GM11168 (cell line): Measurements from ENCODE around the gene CENPO.

ENCODE experiments used
- in situ Hi-C: fragments of 300-500 bp; cut with MboI; formaldehyde crosslinking; loops from one replicate; pipeline ENCODE4 v1.12.0; 2022; ENCODE audit warnings: low sequenced_read_pairs; ENCODE audit not compliant: unreplicated experiment

The CENPO gene

DNA sequence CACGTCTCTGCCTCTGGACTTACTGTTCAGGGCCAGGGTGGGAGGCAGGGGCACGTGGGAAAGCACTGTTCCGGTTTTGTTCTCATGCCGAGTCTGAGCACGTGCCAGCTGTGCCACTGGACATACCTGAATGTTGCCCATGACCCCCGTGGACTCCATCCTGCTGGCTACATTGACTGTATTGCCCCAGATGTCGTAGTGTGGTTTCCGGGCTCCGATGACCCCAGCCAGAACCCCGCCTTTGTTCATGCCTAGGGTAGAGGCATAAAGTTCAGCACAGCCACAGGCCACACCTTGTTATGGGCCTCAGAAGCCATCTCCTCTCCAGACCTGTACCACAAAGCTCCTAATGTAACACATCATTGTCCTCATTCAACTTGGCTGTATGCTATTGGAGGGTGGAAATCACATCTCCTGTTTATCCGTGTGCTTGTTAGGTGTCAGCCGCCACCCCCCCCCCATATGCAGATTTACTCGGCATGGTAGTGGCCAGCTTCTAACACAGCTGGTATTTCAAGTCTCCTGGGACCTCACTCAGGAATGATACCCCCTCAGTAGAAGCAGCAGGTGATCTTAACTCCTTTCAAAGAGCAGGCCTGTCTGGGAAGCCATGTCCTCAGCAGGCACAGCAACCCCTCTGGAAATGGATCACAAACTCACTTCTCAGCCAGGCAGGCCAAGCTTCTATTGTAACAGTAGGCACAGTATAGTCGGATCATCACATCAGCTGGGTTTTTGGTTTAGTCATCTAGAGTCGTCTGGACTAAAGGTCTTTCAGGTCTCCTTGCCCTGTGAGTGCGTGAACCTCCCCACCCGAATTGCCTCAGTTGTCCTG lies 27.6 kb downstream of the CENPO start:
- in situ Hi-C loops, result loop anchor here (5.0 kb wide), 1 partner anchor 209 kb away; no protein-coding TSS in a partner anchor

DNA sequence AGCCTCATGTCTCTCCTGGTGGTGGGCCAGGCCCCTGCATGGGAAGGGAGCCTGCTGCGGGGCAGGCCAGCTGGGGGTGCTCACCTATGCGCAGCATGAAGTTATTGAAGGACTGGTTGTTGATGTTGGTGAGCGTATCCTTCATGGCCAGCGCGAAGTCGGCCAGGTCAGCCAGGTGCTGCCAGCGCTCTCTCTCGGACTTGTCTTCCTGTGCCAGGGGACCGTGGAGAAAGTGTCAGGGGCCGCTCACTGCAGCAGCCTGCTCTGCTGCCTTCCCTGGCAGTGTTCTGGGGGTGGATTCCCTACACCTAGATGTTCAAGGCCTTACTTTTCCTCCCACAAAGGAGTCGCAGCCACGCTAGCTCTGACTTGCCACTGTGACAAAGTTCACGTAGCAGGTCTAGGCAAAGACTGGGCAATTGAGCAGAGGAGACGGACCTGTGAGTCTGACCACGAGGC lies 28.2 kb downstream of the CENPO start:
- in situ Hi-C loops, result loop anchor here (5.0 kb wide), 1 partner anchor 209 kb away; no protein-coding TSS in a partner anchor

DNA sequence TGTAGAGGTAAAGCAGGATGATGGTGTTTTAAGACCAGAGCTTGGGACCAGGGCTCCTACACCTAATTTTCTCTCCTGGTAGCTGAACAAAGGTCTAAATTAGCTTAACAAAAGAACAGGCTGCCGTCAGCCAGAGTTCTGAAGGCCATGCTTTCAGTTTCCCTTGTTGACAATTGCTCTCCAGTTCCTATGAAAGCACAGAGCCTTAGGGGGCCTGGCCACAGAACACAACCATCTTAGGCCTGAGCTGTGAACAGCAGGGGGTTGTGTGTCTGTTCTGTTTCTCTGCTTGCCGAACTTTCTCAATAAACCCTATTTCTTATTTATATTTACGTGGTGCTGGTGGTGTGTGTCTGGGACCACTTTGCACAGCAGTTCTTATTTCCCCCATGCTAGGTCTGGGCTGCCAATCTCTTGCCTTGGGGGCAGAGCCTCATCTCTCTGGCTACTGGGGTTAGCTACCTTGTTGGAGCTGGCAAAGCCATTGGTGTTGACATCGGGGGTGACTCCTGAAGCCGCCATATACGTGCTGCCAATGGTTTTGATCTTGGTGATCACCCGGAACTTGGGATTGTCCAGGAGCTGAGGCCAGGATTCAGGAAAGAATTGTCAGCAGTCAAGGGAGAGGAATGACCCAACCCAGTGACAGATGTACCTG lies 29.0 kb downstream of the CENPO start:
- in situ Hi-C loops, result loop anchor here (5.0 kb wide), 1 partner anchor 210 kb away; no protein-coding TSS in a partner anchor

DNA sequence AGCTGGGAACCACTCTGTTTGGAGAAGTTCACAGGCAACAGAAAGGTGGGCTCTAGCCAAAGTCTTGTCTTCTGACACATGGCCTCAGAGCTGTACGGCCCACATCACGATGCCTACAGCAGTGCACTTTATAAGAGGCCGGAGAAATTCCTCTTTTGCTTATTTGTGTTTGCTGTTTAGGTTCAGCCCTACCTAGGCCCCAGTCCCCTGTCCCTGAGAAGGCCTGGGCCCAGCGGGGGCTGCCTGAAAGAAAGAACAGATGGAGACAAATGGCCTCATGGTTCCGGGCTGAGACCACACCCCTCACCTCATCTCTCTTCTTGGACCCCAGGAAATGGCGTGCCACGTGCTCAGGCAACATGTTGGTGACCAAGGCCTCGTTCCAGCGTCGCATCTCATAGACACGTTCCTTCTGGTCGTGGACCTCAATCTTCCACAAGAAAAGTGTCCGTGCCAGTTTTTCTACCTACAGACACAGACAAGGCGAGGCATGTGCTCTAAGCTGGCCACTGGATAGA lies 30.9 kb downstream of the CENPO start:
- in situ Hi-C loops, result loop anchor here (5.0 kb wide), 1 partner anchor 212 kb away; no protein-coding TSS in a partner anchor

DNA sequence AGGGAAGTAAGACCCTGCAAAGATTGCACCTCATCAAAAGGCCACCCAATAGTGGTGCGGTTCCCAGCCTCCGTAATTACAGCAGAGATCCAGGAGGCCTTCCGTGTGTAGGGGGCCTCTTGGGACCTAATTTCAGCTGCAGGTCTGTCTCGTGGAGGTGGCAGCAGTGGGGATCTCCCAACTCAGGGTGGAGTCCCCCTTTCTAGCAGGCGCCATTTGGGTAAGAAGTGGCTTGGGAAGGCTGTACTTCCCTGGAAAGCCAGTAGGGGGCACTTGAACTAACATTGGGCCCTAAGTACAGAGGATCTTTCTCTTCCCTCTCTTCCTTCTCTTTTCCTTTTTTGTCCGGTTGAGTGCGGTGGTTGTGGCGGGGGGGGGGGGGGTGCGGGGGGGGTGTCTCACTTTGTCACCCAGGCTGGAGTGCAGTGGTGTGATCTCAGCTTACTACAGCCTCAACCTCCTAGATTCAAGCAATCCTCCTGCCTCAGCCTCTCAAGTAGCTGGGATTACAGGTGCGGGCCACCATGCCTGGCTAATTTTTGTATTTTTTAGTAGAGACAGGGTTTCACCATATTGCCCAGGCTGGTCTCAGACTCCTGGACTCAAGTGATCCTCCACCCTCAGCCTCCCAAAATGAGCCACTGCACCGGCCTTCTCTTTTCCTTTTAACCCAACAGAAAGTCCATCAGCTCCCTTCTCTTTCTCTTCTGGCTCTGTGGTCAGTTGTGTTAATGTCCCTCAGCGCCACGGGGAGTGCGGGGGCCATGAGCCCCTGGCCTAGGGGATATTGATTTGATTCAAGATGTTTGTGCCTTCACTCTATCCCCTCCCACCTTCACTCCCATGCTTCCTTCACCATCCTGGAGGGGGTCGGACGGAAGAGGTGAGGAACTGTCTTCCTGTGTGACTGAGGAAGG lies 32.0 kb downstream of the CENPO start:
- in situ Hi-C loops, result loop anchor here (5.0 kb wide), 2 partner anchors 213 to 403 kb away; no protein-coding TSS in a partner anchor

DNA sequence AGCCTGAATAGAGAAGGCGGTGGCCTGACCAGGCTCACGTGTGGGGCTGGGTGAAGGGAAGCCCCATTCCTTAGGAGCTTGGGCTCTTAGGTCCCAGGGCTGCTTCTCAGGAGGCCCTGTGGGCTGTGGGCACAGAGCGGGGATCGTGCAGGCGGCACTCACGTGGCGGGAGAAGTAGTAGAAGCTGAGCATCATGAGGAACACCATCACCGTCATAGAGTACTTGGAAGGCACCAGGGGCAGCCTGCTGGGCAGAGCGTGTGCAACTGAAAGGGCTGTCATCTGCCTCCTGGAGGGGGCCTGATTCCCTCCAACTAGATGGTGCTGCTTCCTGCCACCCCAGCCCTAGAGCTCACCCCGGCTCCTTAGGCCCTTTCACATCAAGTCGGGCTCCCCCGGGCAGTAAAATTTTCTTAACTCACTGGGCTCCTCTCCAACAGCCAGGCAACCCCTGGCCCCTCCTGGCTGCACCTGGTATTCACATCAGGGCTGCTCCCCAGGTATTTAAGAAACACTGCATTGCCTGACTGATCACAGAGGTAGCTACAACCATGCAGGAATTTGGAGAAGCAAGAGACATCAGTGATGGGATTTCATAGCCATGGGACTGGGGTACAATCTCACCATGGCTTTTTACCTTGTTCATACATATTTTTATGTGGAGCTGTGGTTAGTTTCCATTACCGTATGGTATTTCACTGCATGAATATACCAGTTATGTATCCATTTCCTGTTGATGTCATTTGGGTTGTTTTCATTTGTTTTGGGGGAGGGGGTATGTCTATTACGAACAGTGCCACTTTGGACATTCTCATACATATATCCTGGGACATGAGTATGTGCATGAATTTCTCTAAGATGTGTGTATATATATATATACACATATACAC lies 32.9 kb downstream of the CENPO start:
- in situ Hi-C loops, result loop anchor here (5.0 kb wide), 1 partner anchor 404 kb away; no protein-coding TSS in a partner anchor

DNA sequence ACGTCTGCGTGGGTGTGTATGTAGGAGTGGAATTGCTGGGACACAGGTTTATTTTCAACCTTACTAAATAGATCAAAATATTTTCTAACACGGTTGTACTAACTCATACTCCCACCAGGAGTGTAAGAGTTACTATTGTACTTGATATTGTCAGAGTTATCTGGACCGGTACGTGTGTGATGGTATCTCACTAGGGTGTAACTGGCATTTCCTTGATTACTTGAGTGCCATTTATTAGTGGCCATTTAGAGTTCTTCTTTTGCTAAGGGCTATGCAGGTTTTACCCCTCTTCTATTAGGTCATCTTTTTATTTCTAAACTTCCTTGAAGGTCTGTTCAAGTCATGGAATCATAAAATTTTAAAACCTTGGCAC lies 33.5 kb downstream of the CENPO start:
- in situ Hi-C loops, result loop anchor here (5.0 kb wide), 1 partner anchor 404 kb away; no protein-coding TSS in a partner anchor

DNA sequence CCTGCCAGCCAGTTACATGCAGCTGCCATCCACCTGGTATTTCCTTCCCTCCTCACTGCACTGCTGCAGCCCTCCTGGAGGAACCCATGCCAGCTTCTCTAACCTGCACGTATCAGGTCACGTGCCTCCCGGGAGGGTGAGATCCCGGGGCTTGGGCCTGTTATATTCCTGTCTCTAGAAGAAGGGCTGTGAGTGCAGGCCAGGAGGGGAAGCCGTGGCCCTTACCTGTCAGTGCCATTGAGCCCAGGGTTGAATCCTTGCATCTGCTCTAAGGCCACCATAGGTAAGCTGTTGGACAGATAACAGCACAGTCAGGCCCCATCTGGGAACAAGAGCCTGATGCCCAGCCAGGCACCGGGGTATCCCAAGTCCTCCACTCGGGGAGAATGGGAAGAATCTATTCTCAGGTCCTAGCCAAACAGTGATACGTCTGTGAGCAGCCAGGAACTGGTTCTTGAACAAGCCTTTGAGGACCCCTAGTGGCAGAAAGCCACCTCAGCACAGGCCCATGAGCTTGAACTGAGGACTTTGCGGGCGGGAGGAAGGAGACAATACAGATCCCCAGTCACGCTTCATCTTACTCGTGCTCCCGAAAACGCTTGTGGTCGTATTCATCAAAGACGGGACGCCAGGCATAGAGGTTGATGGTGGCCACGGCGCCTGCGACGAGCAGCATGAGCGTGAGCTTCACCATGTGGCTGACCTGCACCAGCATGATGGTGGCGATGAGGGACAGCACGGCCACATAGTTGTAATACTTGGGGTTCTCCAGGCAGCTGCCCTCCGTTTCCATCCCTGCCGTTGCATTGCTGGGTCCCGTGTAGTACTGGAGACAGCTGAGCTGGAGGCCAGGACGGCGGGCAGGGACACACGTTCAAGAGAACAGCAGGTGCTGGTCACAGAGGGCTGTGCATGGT lies 34.4 kb downstream of the CENPO start:
- in situ Hi-C loops, result loop anchor here (5.0 kb wide), 1 partner anchor 405 kb away; no protein-coding TSS in a partner anchor

DNA sequence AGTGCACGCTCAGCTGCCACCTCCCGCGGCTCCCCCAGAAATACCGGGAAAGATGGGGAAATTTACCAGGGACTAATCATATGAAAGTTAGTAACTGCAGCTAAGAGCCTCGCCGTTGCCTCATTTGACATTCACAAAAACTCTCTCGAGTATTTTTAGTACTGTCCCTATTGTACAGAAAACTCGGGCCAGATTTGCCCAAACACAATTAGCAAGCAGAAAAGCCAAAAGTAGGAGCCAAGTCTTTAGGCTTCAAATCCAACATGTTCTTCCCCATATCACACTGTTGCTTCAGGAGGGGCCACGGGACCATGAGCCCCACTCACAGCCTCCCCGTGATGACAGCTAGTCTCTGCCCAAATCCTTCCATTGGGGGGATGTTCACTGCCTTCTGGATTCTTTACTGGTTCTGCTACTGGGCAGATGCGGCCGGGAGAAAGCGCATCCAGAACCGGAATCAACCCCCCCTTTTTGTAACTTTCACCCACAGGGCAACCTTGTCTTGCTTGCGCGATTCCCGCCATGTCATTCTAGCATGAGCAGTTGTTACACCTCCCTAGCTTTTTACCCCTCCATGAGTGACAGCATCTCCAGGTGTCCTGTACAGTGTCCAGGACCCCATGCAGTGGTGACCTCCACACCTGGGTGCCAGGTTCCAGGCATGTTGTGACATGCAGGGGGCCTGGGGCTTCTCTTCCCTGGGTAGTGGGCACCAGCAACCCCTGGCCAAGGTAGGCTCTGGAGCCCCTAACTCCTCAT lies 35.2 kb downstream of the CENPO start:
- in situ Hi-C loops, result loop anchor here (5.0 kb wide), 1 partner anchor 406 kb away; no protein-coding TSS in a partner anchor

DNA sequence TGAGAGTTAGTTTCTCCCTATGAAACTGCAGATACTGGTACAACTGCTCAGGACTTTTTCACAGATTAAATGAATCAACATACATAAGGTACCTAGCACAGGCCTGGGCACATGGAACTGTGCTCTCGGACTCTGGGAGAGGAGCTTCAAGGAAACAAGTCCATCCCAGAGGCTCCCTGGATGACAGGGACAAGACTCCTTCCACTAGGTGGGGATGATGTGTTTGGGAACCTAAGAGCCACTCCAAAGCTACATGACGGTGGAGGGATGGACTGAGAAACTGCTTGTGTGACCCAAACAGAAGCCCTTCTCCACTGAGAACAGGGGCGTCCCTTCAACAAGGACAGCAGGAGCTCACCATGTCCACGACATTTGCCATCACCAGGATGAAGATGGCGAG lies 37.1 kb downstream of the CENPO start:
- in situ Hi-C loops, result no loop called here

DNA sequence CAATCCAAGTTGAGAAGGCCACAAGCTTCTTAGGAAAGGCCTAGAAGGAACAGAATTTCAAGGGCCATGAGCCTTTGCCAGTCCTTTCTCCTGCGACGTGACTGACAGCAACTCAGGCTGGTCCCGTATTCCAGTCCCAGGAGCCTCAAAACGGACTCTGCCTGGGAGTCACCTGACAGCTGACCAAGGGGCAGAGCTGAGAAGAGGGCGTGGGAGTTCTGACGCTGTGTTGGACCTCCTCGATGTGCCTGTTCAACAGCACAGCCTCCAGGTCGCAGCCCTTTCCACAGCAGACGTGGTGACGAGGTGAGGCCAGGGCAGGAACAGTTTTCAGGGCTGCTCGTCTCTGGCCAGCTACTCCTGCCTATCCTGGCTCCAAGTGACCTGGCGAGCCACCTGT lies 37.6 kb downstream of the CENPO start:
- in situ Hi-C loops, result no loop called here

DNA sequence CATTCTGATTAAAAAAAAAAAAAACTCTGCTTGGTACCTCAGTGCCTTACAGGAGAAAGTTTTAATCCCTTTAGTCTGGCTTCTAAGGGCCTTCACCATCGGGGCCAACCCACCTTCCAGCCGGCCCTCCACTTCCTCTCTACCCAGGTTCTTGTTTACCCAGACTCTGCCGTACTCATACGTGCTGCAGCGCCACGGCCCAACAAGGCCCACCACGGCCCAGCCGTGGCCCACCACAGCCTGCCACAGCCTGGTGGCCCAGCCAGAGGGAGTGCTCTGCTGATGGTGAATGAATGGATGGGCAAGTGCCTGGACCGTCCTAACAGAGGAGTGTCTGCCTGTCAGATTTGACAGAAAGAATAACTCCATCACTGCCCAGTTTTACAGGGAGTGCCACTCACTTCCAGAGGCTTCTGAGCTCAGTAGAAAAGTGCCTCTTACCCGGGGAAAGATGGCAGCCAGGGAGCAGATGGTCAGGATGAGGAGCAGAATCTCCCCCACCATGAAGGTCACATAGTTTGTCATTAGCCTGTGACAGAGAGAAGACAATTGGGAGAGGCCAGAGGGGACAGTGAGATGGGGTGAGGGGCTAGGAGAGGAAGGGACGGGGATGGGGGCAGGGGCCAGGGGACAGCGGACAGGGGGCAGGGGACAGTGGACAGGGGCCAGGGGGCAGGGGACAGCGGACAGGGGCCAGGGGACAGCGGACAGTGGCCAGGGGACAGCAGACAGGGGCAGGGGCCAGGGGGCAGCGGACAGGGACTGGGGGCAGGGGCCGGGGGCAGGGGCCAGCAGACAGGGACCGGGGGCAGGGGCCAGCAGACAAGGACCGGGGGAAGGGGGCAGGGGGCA lies 38.2 kb downstream of the CENPO start:
- in situ Hi-C loops, result no loop called here

DNA sequence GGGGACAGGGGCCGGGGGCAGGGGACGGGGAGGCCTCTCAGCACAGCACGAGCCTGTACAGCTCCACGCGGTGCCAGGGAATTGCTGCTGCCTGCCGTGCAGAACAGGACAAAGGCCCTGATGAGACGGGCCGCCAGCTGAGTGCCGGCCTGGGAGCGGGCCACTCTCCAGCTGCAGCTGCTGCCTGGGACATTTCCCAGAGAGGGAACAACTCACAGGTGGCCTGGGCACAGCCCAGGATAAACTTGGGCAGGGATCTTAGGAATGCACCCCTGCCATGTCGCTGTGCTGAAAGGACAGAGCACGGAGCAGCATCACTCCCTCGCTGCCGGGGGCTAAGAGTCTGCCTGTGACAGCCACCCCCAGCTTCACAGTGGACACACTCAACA lies 38.8 kb downstream of the CENPO start:
- in situ Hi-C loops, result no loop called here

DNA sequence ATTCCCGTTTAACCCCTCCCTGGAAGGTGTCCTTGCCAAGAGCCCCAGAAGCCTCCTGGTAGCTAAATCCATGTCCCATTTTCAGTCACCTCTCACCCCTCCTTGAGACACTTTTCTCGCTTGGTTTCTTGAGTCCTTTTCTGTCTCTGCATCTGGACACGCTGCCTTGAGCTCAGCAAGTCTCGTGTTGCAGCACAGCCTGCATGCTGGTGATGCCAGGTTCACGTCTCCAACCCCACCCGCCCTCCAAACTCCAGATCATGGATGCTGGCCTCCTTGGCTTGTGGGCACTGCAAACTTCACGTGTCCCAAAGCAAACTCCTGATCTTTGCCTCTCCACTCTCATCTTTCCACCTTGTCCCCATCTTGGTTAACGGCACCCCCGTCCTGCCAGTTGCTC lies 39.3 kb downstream of the CENPO start:
- in situ Hi-C loops, result no loop called here

DNA sequence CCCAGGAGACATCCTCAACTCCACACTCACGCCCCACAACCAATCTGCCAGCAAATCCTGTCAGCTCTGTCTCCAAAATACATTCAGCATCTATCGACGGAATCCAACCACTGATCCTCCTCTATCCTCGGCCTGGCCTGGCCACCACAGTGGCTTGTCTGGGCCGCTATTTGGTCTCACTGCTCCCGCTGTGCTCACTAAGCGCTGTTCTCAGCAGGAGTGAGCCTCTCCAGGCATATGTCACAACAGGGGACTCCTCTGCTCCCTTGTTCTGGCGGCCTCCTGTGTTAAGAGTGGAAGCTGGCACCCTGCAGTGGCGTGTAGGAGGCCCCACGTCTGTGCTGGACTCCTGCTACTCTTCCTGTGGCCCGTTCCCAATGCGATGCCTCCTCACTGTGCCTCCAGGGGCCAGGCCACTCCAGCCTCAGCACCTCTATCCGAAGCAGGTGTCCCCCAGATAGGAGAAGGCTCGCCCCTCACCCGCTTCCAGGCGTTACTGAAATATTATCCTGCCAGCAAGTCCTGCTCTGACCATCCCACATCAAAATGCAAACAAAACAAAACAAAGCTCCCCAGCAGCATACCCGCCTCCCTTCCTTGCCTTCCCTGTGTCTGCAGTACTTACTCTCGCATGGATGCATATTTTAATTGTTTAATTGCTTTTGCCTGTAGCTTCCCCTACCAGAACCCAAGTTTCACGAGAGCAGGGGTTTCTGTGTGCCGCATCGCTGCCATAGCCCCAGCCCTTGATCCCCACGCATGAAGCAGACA lies 39.9 kb downstream of the CENPO start:
- in situ Hi-C loops, result no loop called here
